Superior temporal gyrus (tissue), 1 donor: ENCODE data around the gene OR13A1.
"Not testable (repeated sequence)": the region's sequence is repeated elsewhere in the genome, so short reads cannot be mapped to it uniquely, and the experiment has no call there.

Source experiments
- DNase-seq: peaks from one replicate; pipeline ENCODE4 v3.0.0-alpha.2; 2016; ENCODE audit errors: extremely low spot score

Gene OR13A1

GRCh38 chr10:45280113-45280760, 35.2 kb downstream of the OR13A1 start:
- no peak for DNase-seq

- DNase-seq, result no peak
Measured at GRCh38 chr10:45279682-45280081, 35.7 kb downstream of the OR13A1 start.

- no peak for DNase-seq
Measured at GRCh38 chr10:45278860-45279498, 36.4 kb downstream of the OR13A1 start.

- not testable (repeated sequence) for DNase-seq
Measured at GRCh38 chr10:45276146-45276545, 39.3 kb downstream of the OR13A1 start.

GRCh38 chr10:45274364-45274763, 41.0 kb downstream of the OR13A1 start:
- DNase-seq, result no peak

GRCh38 chr10:45267777-45268176, 47.6 kb downstream of the OR13A1 start:
- DNase-seq, result not testable (repeated sequence)

GRCh38 chr10:45265996-45266395, 49.4 kb downstream of the OR13A1 start:
- DNase-seq, result no peak

- DNase-seq, result no peak
Measured at GRCh38 chr10:45261946-45262345, 53.5 kb downstream of the OR13A1 start.

GRCh38 chr10:45261243-45261775, 54.1 kb downstream of the OR13A1 start:
- DNase-seq, result no peak

GRCh38 chr10:45260635-45261034, 54.8 kb downstream of the OR13A1 start:
- not testable (repeated sequence) for DNase-seq

- DNase-seq, result not testable (repeated sequence)
Measured at GRCh38 chr10:45259786-45260495, 55.5 kb downstream of the OR13A1 start.

- no peak for DNase-seq
Measured at GRCh38 chr10:45257600-45257999, 57.8 kb downstream of the OR13A1 start.

- DNase-seq, result no peak
Measured at GRCh38 chr10:45256246-45256645, 59.2 kb downstream of the OR13A1 start.

GRCh38 chr10:45255706-45256105, 59.7 kb downstream of the OR13A1 start:
- DNase-seq, result no peak

- DNase-seq, result no peak
Measured at GRCh38 chr10:45254892-45255291, 60.5 kb downstream of the OR13A1 start.

GRCh38 chr10:45253183-45253914, 62.1 kb downstream of the OR13A1 start:
- no peak for DNase-seq
